Measurements from ENCODE around the gene TAGLN2.

GRCh38 chr1:159900755-159901360, 24.4 kb downstream of the TAGLN2 start:
- TF ChIP-seq POLR2AphosphoS5 (IDR thresholded peaks at IDR 0.05) (no peak), CTCF (IDR thresholded peaks at IDR 0.05) (no peak), POLR2A (IDR thresholded peaks at IDR 0.05) (no peak)

Measured in prostate gland (tissue), 2 donors.